Measurements from ENCODE around the gene DNASE1L2. TPM values are rescaled to one million over a fixed set of nuclear protein-coding genes. Genes with fewer than 3 reads are reported as not detected.

Gene DNASE1L2
- total RNA-seq, 1 donor from 2014 or later, result 1.3 TPM

DNA sequence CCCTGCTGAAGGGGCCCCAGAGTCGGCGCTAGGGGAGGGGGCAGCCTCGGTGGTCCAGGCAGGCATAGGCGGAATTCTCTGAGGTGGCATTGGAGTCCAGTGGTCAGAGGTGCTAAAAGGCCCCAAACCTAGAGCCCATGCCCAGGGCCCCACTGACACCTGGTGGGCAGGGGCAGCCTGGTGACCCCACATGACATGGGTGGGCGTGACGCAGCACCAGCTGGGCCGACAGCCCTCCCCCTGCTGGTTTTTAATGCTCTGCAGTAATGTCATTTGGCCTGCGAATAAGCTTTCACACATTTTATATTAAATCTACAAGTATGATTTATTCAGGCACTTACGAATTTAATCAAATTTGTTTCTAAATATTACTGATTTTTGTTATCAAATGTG is 33.8 kb downstream of the DNASE1L2 start:
- DNase-seq, result no peak

DNA sequence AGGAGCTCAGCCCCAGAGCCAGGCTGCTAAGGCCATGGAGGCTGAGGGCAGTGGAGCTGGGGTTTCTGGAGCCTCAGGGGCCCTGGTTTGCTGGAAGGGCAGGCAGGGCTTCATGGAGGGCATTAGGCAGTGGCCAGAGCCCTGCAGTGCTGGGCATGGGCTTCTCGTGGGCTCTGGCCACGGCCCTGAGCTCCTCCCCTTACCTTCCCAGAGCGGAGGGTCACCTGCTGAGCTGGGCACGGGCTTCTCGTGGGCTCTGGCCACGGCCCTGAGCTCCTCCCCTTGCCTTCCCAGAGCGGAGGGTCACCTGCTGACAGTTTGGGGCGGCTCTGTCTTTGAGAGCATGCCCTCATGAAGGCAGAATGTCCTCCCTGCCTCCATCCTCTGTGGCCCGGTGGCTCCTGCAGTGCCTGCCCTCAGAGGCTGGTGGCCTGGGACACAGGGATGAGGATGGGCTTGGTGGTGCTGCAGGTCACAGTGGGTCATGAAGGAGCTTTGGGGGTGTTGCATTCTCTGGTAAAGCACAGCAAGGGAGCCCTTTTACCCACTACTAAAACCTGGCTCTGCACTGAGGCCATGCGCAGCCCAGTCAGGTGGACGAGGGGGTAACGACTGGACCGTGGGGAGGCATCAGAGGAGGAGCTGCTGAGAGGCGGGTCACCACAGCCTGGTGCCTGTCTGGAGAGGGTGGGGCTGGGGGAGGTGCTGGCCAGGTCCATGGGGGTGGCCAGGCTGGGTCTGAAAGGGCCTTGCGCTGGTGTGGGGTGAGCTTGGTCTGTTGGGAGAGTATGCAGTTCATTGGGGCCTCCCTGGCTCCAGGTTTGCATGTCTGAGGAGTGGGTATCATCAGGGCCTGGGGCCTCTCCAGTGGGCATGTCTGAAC is 34.6 kb downstream of the DNASE1L2 start:
- DNase-seq, result no peak

DNA sequence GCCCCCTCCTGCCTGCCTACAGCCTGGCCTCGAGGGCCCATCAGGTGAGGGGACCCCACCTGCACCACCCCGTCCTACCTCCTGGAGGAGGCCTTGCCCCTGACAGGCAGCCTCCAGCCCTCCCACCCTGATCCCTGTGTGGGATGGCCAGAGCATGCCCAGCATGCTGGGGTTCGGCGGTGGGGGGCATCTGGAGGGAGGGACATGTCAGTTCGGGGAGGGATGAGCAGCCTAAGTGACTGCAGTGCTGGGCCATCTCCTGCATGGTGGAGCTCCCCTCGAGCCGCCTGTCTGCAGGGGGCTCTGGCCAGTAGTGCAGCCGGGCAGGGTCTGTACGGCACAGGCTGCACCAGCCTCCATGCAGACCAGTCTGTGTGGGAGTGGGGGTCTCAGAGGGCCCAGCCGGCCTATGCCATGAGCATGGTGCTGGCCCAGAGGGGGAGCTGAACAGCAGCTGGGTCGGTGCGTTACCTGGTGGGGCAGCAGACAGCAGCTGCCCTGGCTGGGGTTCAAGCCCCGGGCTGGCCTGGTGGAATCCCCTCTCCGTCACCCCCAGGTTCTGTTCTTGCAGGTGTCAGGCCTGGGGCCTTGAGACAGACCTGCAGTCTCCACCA is 35.7 kb downstream of the DNASE1L2 start:
- no peak for DNase-seq

DNA sequence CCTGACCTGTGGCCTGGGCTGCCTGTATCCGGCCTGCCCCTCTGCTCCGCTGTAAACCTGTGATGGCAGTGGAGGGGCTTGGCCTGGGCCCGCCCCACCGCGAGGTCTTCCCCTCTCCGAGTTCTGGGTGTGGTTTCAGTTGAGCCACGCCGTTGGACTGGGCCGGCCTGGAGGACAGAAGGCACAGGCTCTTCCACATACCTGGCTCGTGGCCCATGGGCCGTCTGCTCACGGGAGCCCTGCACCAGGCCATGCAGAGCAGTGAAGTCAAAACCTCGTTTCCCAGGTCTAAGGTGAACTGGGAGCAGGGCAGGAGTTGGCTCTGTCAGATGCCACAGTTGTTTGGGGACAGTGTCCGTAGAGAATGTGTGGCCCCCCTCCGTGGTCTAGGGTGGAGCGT is 37.2 kb downstream of the DNASE1L2 start:
- DNase-seq, result no peak

- no peak for DNase-seq
These were observed 37.7 kb downstream of the DNASE1L2 start for GRCh38 chr16:2273931-2274330.

- DNase-seq, result no peak
These were observed 39.5 kb downstream of the DNASE1L2 start for GRCh38 chr16:2275476-2276367.

- DNase-seq, result no peak
These were observed 40.3 kb downstream of the DNASE1L2 start for GRCh38 chr16:2276368-2277195.

GRCh38 chr16:2277466-2278271 is 41.4 kb downstream of the DNASE1L2 start:
- DNase-seq, result no peak

- no peak for DNase-seq
These were observed 42.0 kb downstream of the DNASE1L2 start for GRCh38 chr16:2278272-2278608.

GRCh38 chr16:2278956-2279800 is 42.9 kb downstream of the DNASE1L2 start:
- no peak for DNase-seq

GRCh38 chr16:2280461-2280860 is 44.2 kb downstream of the DNASE1L2 start:
- no peak for DNase-seq

DNA sequence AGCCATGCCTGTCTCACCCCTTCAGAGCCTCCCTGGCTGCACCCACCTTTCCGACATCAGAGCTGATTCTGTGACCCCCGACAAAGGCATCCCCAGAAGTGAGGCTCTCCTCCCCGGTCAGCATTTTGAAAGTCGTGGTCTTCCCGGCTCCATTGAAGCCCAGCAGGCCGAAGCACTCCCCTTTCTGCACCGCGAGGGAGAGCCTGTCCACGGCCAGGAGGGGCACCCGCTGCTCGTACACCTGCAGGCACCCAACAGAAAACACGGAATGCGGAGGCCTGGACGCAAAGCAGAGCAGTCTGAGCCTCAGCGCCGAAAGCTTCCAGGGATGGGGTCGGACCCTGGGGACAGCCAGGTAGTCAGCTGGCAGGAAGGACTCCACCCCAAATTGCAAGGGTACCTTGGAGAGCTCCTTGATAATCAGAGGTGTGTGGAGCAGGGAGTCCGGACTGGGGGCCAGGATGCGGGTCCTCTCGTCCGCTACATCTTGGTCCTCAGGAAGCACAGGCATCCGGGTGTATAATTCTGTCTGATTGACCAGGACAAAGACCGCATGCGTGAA is 44.8 kb downstream of the DNASE1L2 start:
- DNase-seq, result no peak

- no peak for DNase-seq
These were observed 46.0 kb downstream of the DNASE1L2 start for GRCh38 chr16:2282262-2282661.

DNA sequence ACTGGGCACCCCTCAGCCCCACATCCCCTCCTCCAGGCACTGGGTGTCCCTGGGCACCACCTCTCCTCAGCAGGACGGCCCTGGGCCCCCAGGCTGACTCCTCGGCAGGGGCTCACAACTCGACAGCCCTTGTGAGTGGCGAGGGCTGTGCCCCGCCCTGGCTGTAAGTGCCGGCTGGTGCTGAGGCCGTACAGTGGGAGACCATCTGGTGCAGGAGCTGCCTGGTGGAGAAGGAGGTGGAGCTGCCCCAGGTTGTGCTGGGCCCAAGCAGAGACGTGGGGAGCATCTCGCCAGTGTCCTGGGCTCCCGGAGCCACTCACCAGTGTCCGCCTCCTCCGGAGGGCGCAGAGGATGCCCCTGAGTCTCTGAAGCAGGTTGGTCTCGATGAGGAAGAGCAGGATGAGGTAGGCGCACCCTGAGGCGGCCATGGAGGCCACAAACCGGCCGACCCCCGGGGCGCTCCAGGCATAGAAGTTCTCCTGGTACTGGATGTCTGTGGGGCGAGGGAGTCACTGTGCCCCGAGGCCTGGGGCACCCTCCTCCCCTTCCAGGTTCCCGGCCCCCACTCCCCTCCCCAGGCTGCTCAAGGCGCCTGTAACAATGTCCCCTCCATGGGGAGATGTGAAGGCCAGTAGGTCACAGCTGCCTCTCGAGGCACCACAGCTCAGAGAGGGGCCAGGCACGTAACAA is 46.8 kb downstream of the DNASE1L2 start:
- no peak for DNase-seq

DNA sequence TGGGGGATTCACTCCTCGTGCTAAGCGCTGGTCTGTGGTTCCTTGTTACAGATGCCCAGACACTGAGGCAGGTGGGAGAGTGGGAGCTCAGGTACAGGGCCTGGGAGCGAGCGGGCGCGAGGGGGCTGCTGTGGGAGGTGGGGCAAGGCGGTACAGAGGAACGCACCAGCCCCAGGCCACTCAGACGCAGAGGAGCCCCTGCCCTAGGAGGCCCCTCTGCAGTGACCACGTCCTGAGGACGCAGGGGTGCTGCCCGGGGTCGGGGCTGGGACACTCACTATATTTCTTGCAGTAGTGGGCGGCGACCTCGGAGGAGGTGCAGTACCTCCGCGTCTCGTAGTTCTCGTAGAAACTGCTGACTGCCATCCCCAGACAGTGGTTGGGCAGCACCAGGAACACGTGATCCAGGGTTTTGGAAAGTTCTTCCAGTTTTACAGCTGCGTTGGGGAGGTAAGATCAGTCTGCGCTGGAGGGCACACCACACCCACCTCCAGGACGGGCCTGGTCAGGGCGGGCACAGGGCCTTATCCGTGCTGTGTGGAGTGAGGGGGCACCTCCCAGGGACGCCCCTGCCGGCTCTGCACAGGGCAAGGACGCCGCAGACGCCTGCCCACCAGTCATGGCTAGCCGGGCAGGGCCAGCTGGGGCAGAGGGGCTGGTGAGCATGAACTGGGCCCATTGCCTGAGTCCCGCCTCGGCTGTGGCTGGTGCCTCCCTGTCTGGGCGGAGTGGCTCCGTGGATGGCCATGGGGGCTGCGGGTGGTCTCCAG is 47.9 kb downstream of the DNASE1L2 start:
- no peak for DNase-seq

DNA sequence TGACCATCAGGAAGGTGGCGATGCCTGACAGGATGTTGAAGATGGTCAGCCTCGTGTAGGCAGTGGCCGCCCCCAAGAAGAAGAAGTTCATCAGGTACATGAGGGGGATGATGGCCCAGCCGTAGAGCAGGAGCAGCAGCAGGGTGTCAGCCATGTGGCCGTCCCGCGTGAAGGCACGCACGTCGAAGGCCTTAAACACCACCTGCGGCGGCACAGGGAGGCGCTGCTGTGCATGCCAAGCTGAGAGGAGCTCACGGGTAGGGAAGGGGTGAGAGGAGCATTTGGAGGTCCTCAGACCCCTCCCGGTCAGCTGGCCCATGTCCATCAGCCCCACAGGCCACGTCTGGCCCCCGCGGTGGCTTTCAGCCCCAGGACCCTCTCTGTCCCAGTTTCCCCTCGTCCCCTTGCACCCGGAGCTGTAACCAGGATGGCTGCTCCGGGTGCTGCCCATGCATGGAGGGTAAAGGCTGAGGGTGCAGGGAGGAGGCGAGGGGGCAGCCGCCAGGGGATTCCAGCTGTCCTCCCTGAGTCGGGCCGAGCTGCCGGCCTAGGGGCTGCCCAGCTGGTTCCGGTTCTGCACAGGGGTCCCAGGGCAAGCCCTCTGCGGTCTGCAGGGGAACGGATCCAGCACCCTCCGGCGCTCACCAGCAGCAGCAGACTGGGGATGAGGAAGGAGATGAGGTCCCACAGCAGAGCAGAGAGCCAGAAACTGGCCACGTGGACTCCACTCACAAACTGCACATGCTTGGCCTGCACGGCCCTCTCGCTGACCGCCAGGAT is 48.7 kb downstream of the DNASE1L2 start:
- no peak for DNase-seq

- DNase-seq, result no peak
These were observed 49.5 kb downstream of the DNASE1L2 start for GRCh38 chr16:2285731-2286191.

Measured in tongue (tissue), 2 donors.